ENCODE data around the gene TOP2B. TPM values are rescaled to one million over a fixed set of nuclear protein-coding genes. Genes with fewer than 3 reads are reported as not detected.

The TOP2B gene
- total RNA-seq, 2 experiments from 2014 or later = 133 to 134 TPM

DNA sequence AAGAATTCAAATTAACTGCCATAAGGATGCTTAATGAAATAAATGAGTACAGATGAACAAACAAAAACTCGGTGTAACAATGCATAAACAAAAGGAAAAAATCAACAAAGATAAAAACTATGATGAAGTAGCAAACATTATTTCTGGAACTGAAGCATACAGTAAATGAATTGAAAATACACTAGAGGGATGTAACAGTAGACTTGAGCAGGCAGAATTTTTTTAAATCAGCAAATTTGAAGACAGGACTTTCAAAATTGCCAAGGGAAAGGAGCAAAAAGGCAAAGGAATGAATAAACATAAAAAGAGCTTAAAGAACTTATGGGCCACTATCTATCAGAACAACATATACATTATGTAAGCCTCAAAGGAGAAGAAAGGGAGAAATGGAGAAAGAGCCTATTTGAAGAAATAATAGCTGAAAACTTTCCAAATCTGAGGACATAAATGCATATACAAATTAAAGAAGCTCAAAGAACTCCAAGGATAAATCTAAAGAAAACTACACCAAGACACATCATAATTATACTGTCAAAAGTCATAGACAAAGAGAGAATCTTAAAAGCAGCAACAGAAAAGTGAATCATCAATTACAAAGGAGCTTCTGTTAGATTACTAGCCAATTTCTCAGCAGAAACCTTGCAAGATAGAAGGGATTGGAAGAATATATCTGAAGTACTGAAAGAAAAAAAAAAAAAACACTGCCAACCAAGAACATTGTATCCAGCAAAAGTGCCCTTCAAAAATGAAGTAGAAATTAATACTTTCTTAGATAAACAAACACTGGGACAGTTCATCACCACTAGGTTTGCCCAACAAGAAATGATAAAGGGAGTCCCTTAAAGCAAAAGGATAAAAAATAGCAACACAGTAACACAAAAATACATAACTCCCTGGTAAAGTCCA is 15.5 kb downstream of the TOP2B start:
- H3K27ac Mint-ChIP-seq = no peak overlapping the region
- H3K36me3 Mint-ChIP-seq = peaks cover 21% of the 10 kb centered on the region
- H3K4me3 Mint-ChIP-seq = no peak overlapping the region

GRCh38 chr3:25648107-25648535 is 16.6 kb downstream of the TOP2B start:
- no peaks in the 10 kb centered on the region for H3K27me3 Mint-ChIP-seq
- ChIA-PET POLR2A (interaction anchor here (1.0 kb wide), 1 partner anchor 209 kb away, joined by 3 read pairs; no protein-coding TSS in a partner anchor), CTCF (interaction anchor here (0.7 to 6.0 kb wide), 51 partner anchors 8 to 1065 kb away, joined by 3 to 169 read pairs (median 4); partner anchors contain the start of genes NGLY1 and OXSM)
- peaks cover 43% of the 10 kb centered on the region for H3K4me1 Mint-ChIP-seq (ENCODE audit: low read depth)
- peak overlapping the region; percentile 2 for H3K27ac Mint-ChIP-seq
- no peak overlapping the region for H3K4me3 Mint-ChIP-seq
- H3K36me3 Mint-ChIP-seq = peaks cover 21% of the 10 kb centered on the region
- intact Hi-C loops (cut with micrococcal nuclease) = loop anchor here (1.0 to 2.0 kb wide), 5 partner anchors 15 to 262 kb away; no protein-coding TSS in a partner anchor
- DNase-seq = peak; percentile 80
- H3K9me3 Mint-ChIP-seq = peaks cover 22% of the 10 kb centered on the region

More for the DNA sequence above, 15.5 kb downstream of the TOP2B start:
- no peak for DNase-seq
- intact Hi-C loops (cut with micrococcal nuclease) = loop anchor here (1.0 to 2.0 kb wide), 5 partner anchors 14 to 261 kb away; no protein-coding TSS in a partner anchor
- ChIA-PET POLR2A (interaction anchor here (1.0 kb wide), 1 partner anchor 208 kb away, joined by 3 read pairs; no protein-coding TSS in a partner anchor), CTCF (interaction anchor here (0.5 to 6.0 kb wide), 36 partner anchors 8 to 1064 kb away, joined by 3 to 169 read pairs (median 5); partner anchors contain the start of genes NGLY1 and OXSM)
- Mint-ChIP-seq H3K9me3 (peaks cover 22% of the 10 kb centered on the region), H3K4me1 (ENCODE audit: low read depth) (peaks cover 46% of the 10 kb centered on the region), H3K27me3 (no peaks in the 10 kb centered on the region)

DNA sequence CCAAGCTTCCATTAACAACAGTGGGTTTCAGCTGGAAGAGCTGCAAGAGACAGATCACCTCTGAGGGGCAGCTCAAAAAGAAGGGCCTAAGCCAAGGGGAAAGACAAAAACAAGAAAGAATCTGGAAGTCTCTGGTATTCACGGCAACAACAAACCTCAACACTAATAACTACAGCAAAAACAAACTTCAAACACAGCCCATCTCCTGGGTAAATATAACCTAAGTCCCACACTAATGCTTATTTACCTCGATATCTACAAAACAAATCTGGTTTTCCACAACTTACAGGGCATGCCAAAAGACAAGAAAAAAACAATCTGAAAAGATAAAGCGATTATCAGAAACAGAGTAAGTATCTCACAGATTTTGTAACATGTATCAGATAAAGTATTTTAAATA is 29.7 kb downstream of the TOP2B start:
- ChIA-PET POLR2A (no interaction called here), CTCF (interaction anchor here (1.6 kb wide), 1 partner anchor 13 kb away, joined by 6 read pairs; no protein-coding TSS in a partner anchor)
- peaks cover 24% of the 10 kb centered on the region for H3K36me3 Mint-ChIP-seq
- H3K4me1 Mint-ChIP-seq (ENCODE audit: low read depth) = peaks cover 5% of the 10 kb centered on the region
- no peak overlapping the region for H3K4me3 Mint-ChIP-seq
- no peaks in the 10 kb centered on the region for H3K27me3 Mint-ChIP-seq
- no peaks in the 10 kb centered on the region for H3K9me3 Mint-ChIP-seq
- no peak for DNase-seq
- H3K27ac Mint-ChIP-seq = no peak overlapping the region
- intact Hi-C loops (cut with micrococcal nuclease) = no loop called here

DNA sequence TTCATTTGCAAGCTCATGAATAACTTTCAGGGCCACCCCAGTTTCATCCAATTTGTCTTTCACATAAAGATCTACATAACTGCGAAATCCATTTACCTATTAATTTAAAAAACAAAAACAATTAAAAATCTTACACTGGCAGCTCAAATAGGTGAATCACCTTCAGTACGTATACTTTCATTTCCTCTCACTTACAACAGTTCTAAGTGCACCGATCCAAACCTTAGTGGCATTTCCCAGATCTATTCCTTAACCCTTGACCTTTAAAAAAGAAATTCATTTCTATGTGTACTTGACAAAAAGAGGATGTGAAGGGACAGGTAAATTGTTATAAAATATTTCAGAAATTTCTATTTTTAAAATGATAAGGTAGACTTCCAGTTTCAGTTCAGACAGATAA is 30.8 kb downstream of the TOP2B start:
- intact Hi-C loops (cut with micrococcal nuclease) = no loop called here
- no peaks in the 10 kb centered on the region for H3K27me3 Mint-ChIP-seq
- H3K9me3 Mint-ChIP-seq = no peaks in the 10 kb centered on the region
- CTCF ChIA-PET = interaction anchor here (1.2 kb wide), 1 partner anchor 15 kb away, joined by 4 read pairs; no protein-coding TSS in a partner anchor
- peaks cover 5% of the 10 kb centered on the region for H3K4me1 Mint-ChIP-seq (ENCODE audit: low read depth)
- H3K36me3 Mint-ChIP-seq = peaks cover 28% of the 10 kb centered on the region
- H3K27ac Mint-ChIP-seq = no peak overlapping the region
- POLR2A ChIA-PET = interaction anchor here (0.6 kb wide), 1 partner anchor 109 kb away, joined by 3 read pairs; no protein-coding TSS in a partner anchor
- no peak overlapping the region for H3K4me3 Mint-ChIP-seq
- DNase-seq = no peak

DNA sequence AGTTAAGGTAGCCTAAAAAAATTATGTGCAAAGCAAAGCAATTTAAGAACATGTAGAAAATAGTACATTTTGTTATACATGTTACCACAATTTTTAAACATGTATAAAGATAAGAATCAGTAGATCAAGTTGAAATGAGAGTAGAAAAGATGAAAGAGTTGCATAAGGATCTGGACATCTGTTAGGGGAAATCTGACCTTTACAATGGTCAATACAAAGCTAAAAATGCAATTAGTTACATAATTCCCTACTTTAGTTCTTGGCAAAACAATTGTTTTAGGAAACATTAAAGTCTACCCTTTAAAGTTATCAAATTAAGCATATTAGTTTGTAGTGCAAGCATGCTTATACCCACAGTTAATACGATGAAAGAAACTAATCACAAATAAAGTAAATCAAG is 32.7 kb downstream of the TOP2B start:
- no peak overlapping the region for H3K27ac Mint-ChIP-seq
- H3K27me3 Mint-ChIP-seq = no peaks in the 10 kb centered on the region
- H3K9me3 Mint-ChIP-seq = no peaks in the 10 kb centered on the region
- H3K4me1 Mint-ChIP-seq (ENCODE audit: low read depth) = peaks cover 5% of the 10 kb centered on the region
- ChIA-PET POLR2A (no interaction called here), CTCF (interaction anchor here (1.5 kb wide), 1 partner anchor 16 kb away, joined by 5 read pairs; no protein-coding TSS in a partner anchor)
- intact Hi-C loops (cut with micrococcal nuclease) = no loop called here
- peaks cover 31% of the 10 kb centered on the region for H3K36me3 Mint-ChIP-seq
- DNase-seq = no peak
- H3K4me3 Mint-ChIP-seq = no peak overlapping the region

DNA sequence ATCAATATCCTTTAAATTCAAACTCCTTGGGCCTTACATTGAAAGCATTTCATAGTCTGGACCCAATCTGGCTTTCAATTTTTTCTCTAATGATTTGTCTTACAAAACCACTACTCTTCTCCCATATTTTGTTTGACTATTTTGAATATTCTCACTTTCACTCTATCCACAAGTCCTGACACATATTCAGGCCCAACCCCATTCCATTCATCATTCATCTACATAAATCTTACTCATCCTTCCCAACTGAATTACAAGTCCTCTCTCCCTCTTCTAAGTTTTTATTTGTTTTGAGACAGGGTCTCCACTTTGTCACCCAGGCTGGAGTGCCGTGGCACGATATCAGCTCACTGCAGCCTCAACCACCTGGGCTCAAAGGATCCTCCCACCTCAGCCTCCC is 43.6 kb downstream of the TOP2B start:
- peaks cover 38% of the 10 kb centered on the region for H3K36me3 Mint-ChIP-seq
- no peak overlapping the region for H3K27ac Mint-ChIP-seq
- POLR2A ChIA-PET = no interaction called here
- no peaks in the 10 kb centered on the region for H3K9me3 Mint-ChIP-seq
- CTCF ChIA-PET = interaction anchor here (1.2 kb wide), 2 partner anchors 28 kb away, joined by 3 to 4 read pairs; no protein-coding TSS in a partner anchor
- H3K27me3 Mint-ChIP-seq = no peaks in the 10 kb centered on the region
- H3K4me3 Mint-ChIP-seq = no peak overlapping the region
- DNase-seq = no peak
- intact Hi-C loops (cut with micrococcal nuclease) = no loop called here
- peaks cover 7% of the 10 kb centered on the region for H3K4me1 Mint-ChIP-seq (ENCODE audit: low read depth)

DNA sequence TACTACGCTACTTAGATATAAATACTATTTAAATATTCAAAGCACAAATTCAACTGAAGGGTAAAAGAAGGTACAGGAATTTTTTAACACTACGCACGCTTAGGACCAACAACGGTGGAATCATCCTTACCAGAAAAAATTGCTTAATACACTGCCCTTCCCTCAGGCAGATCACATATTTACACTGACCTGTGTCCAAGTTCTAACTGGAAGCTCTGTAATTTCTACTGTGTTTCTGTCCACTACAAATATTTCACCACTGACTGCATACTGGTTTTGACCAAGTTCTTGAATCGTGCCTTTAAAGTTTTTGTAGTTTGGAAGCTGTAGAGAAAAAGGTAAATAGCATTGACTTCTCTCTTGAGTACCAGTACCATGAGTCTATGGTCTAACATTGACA is 44.2 kb downstream of the TOP2B start:
- H3K36me3 Mint-ChIP-seq = peaks cover 37% of the 10 kb centered on the region
- H3K9me3 Mint-ChIP-seq = no peaks in the 10 kb centered on the region
- no peaks in the 10 kb centered on the region for H3K27me3 Mint-ChIP-seq
- no peak for DNase-seq
- intact Hi-C loops (cut with micrococcal nuclease) = no loop called here
- CTCF ChIA-PET = interaction anchor here (1.2 kb wide), 1 partner anchor 29 kb away, joined by 4 read pairs; no protein-coding TSS in a partner anchor
- POLR2A ChIA-PET = no interaction called here
- H3K27ac Mint-ChIP-seq = no peak overlapping the region
- H3K4me1 Mint-ChIP-seq (ENCODE audit: low read depth) = peaks cover 7% of the 10 kb centered on the region
- H3K4me3 Mint-ChIP-seq = no peak overlapping the region

DNA sequence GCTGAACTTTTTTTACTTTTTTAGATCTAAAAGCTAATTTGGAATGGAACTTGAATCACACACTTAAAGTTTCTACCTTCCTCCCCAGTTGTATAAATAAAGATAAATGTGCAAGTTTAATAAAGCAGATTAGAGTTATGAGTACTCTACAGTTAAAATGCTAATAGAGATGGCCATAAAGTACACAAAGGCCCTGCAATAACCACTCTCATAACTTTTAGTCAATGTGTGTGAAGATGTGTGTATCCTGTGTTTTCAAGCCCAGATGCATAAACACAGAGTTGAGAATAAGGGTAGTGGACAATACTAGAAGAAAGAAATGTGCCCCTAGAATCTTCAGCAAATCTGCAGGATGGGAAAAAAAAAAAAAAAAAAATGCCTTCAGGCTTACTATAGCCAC is 45.3 kb downstream of the TOP2B start:
- intact Hi-C loops (cut with micrococcal nuclease) = no loop called here
- POLR2A ChIA-PET = no interaction called here

DNA sequence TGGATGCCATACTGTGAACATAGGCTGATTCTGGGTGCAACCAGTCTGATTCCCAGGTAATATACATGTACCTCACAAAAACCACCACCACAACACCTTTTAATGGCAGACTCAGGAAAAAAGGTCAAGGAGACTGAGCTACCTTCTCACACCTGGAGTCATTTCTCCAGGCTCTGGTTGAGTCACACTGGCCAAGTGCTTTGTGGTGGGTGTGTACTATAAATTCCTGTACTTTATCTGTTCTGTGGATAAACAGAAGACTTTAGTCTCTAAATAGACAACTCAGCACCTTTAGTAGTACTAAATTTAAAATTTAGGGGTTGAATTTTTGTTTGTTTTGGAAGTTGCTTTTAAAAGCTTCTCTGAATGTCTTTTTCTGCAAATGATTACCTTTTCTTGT is 46.7 kb downstream of the TOP2B start:
- CTCF ChIA-PET = interaction anchor here (0.7 to 1.2 kb wide), 2 partner anchors 23 to 24 kb away, joined by 3 read pairs; no protein-coding TSS in a partner anchor
- intact Hi-C loops (cut with micrococcal nuclease) = no loop called here
- peaks cover 7% of the 10 kb centered on the region for H3K4me1 Mint-ChIP-seq (ENCODE audit: low read depth)
- H3K27me3 Mint-ChIP-seq = no peaks in the 10 kb centered on the region
- POLR2A ChIA-PET = no interaction called here
- DNase-seq = no peak
- no peak overlapping the region for H3K4me3 Mint-ChIP-seq
- peaks cover 35% of the 10 kb centered on the region for H3K36me3 Mint-ChIP-seq
- H3K9me3 Mint-ChIP-seq = no peaks in the 10 kb centered on the region
- H3K27ac Mint-ChIP-seq = no peak overlapping the region

More for the DNA sequence above, 45.3 kb downstream of the TOP2B start:
- peaks cover 32% of the 10 kb centered on the region for H3K36me3 Mint-ChIP-seq
- DNase-seq = no peak
- CTCF ChIA-PET = no interaction called here
- no peak overlapping the region for H3K27ac Mint-ChIP-seq
- H3K9me3 Mint-ChIP-seq = no peaks in the 10 kb centered on the region
- no peaks in the 10 kb centered on the region for H3K27me3 Mint-ChIP-seq
- H3K4me1 Mint-ChIP-seq (ENCODE audit: low read depth) = peaks cover 7% of the 10 kb centered on the region
- H3K4me3 Mint-ChIP-seq = no peak overlapping the region

DNA sequence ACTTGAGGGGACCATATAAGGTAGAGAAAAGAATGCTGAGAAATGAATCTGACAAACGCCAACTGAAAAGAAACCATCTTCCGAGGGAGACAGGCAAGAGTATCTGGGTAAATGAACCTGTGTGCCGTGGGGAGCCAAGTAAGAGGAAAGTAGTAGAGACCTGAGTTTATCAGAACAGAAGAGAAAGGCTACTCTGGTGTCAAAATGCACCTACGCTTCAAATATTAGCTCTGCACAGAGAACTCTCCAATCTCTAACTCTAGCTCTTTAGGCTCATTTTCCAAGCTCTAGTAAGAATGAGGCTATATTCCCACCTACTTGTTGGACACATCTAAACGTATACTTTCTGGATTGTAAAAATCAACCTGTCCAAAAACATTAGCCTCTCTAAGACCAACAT is 53.5 kb downstream of the TOP2B start:
- CTCF ChIA-PET = interaction anchor here (0.7 kb wide), 1 partner anchor 38 kb away, joined by 3 read pairs; no protein-coding TSS in a partner anchor
- DNase-seq = no peak
- no peak overlapping the region for H3K4me3 Mint-ChIP-seq
- no peaks in the 10 kb centered on the region for H3K9me3 Mint-ChIP-seq
- no peaks in the 10 kb centered on the region for H3K27me3 Mint-ChIP-seq
- peaks cover 40% of the 10 kb centered on the region for H3K36me3 Mint-ChIP-seq
- H3K27ac Mint-ChIP-seq = peak overlapping the region; percentile 36
- H3K4me1 Mint-ChIP-seq (ENCODE audit: low read depth) = no peaks in the 10 kb centered on the region
- POLR2A ChIA-PET = no interaction called here
- intact Hi-C loops (cut with micrococcal nuclease) = no loop called here

GRCh38 chr3:25610779-25611178 is 53.9 kb downstream of the TOP2B start:
- H3K27me3 Mint-ChIP-seq = no peaks in the 10 kb centered on the region
- H3K4me1 Mint-ChIP-seq (ENCODE audit: low read depth) = no peaks in the 10 kb centered on the region
- peak overlapping the region; percentile 36 for H3K27ac Mint-ChIP-seq
- intact Hi-C loops (cut with micrococcal nuclease) = no loop called here
- H3K36me3 Mint-ChIP-seq = peaks cover 41% of the 10 kb centered on the region
- no peak overlapping the region for H3K4me3 Mint-ChIP-seq
- POLR2A ChIA-PET = no interaction called here
- no peaks in the 10 kb centered on the region for H3K9me3 Mint-ChIP-seq
- DNase-seq = no peak
- CTCF ChIA-PET = interaction anchor here (0.7 kb wide), 1 partner anchor 39 kb away, joined by 3 read pairs; no protein-coding TSS in a partner anchor

- Mint-ChIP-seq H3K36me3 (peaks cover 41% of the 10 kb centered on the region), H3K27me3 (no peaks in the 10 kb centered on the region)
- CTCF ChIA-PET = no interaction called here
Measured at GRCh38 chr3:25610167-25610566, 54.5 kb downstream of the TOP2B start.

More at GRCh38 chr3:25610167-25610566, 54.5 kb downstream of the TOP2B start:
- no peaks in the 10 kb centered on the region for H3K9me3 Mint-ChIP-seq
- intact Hi-C loops (cut with micrococcal nuclease) = no loop called here
- H3K4me1 Mint-ChIP-seq (ENCODE audit: low read depth) = no peaks in the 10 kb centered on the region
- no peak for DNase-seq
- POLR2A ChIA-PET = no interaction called here
- no peak overlapping the region for H3K27ac Mint-ChIP-seq
- H3K4me3 Mint-ChIP-seq = no peak overlapping the region
